IPS-18c (cell line): ENCODE data around the gene TP53RK.
A peak's percentile ranks its signal among the peaks of the same experiment; 100 is the strongest.

ENCODE experiments used
- H3K4me3 ChIP-seq: 2 replicates; pipeline ENCODE4 v1.7.0; 2013; ENCODE audit warnings: low read depth, mild to moderate bottlenecking, low read length, moderate library complexity; ENCODE audit not compliant: insufficient read depth
- H3K9me3 ChIP-seq: one replicate; pipeline ENCODE4 v1.6.1; 2013; ENCODE audit warnings: mild to moderate bottlenecking, low read length, moderate library complexity; ENCODE audit not compliant: control insufficient read depth, insufficient read depth

The TP53RK gene

DNA sequence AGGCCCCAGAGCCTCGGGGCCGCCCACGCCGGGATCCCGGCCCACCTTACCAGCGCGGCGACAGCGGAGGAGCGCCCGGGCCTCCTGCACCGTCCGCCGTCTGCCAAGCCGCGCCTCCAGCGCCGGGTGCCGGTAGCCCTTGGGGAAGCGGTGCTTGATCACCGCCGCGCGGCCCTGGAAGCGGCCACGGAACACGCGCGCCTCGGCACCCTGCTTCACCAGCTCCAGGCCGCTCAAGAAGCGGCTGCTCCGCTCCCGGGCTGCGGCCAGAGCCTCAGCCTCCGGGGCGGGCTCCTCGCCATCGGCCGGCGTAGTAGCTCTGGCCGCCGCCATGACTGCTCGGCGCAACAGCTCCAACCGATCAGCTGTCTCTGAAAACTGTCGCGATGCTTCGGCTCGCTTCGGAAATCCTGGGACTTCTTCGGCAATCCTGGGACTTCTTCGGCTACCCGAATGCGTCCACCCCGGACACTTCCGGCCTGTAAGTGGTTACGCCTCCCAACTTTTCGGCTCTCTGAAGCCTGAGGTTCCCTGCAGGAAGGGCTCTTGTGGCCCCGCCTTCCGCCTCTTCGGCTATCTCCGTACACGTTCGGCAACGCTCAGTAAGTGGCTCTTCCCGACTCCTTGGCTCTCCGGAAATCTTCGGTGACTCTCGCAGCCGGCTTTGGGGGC lies at the start of gene TP53RK:
TP53RK (minus strand) TSS at position 363 of the 672 bp plus-strand sequence; CDS start at position 333, 30 bp downstream.
- H3K9me3 ChIP-seq, result no peaks in the 10 kb centered on the region

DNA sequence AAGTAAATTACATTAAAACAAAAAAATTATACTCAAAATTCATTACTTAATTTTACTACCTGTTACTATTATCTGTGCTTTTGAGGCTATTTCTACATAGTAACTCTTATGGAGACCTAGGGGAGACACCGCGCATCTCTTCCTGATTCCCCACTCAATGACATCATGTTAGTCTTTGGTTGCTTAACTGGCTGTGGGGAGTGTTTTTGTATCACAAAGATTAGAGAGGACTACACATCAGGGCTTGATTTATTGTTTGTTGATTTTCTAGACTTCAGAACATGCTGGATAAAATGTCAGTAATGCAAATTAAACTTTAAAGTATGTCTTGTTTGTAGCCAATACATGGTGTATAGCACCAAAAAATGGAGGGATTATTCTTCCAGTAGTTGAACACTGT lies 46.2 kb upstream of the TP53RK start:
- Histone ChIP-seq H3K9me3 (no peaks in the 10 kb centered on the region), H3K4me3 (no peak overlapping the region)

More for the DNA sequence above, at the start of gene TP53RK:
- peak within 1 kb of the TSS; percentile 76 for H3K4me3 ChIP-seq

- Histone ChIP-seq H3K4me3 (no peak overlapping the region), H3K9me3 (no peaks in the 10 kb centered on the region)
These were observed 42.5 kb upstream of the TP53RK start for GRCh38 chr20:46731770-46732169.

DNA sequence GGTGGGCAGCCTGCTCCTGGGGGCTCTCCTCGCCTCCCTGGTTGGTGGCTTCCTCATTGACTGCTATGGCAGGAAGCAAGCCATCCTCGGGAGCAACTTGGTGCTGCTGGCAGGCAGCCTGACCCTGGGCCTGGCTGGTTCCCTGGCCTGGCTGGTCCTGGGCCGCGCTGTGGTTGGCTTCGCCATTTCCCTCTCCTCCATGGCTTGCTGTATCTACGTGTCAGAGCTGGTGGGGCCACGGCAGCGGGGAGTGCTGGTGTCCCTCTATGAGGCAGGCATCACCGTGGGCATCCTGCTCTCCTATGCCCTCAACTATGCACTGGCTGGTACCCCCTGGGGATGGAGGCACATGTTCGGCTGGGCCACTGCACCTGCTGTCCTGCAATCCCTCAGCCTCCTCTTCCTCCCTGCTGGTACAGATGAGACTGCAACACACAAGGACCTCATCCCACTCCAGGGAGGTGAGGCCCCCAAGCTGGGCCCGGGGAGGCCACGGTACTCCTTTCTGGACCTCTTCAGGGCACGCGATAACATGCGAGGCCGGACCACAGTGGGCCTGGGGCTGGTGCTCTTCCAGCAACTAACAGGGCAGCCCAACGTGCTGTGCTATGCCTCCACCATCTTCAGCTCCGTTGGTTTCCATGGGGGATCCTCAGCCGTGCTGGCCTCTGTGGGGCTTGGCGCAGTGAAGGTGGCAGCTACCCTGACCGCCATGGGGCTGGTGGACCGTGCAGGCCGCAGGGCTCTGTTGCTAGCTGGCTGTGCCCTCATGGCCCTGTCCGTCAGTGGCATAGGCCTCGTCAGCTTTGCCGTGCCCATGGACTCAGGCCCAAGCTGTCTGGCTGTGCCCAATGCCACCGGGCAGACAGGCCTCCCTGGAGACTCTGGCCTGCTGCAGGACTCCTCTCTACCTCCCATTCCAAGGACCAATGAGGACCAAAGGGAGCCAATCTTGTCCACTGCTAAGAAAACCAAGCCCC lies 36.2 kb upstream of the TP53RK start:
- no peak overlapping the region for H3K4me3 ChIP-seq
- H3K9me3 ChIP-seq, result peaks cover 5% of the 10 kb centered on the region

- Histone ChIP-seq H3K4me3 (no peak overlapping the region), H3K9me3 (peaks cover 5% of the 10 kb centered on the region)
These were observed 35.2 kb upstream of the TP53RK start for GRCh38 chr20:46724343-46724959.

DNA sequence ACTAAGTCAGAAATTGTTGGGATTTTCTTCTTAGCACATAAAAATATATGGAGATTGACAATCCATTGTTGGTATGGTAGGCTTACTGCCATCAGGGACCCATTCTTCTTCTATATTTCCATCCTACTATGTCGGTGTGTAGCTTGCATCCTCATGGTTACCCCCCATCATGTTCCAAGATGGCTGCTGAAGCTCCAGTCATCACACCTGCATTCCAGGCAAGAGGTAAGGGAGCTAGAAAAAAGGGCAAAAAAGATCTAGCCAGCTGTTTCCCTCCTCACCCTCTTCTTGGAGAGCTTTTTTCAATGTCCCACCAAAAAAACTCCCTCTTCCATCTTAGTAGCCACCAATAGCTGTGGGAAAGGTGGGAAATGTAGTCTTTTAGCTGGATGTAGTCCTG lies 33.8 kb upstream of the TP53RK start:
- Histone ChIP-seq H3K4me3 (no peak overlapping the region), H3K9me3 (peaks cover 5% of the 10 kb centered on the region)

DNA sequence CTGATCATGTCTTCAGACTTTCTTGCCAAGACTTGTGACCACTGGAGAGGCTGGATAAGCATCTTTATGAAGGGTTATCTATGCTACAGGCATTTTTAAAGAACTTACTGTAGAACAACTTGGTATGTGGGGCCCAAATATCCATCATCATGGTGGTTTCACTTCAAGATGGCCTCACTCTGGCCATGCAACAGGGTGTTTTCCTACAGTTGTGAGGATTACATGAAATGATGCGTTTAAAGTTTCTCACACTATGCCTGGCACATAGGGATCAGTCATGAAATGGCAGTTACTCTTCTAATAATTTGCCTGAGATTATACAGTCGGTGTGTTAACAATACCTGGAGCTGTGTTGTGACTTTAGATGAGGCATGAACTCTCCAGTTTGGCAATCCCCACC lies 33.2 kb upstream of the TP53RK start:
- Histone ChIP-seq H3K9me3 (peaks cover 5% of the 10 kb centered on the region), H3K4me3 (no peak overlapping the region)

- peaks cover 5% of the 10 kb centered on the region for H3K9me3 ChIP-seq
- H3K4me3 ChIP-seq, result no peak overlapping the region
These were observed 32.2 kb upstream of the TP53RK start for GRCh38 chr20:46721476-46721875.

DNA sequence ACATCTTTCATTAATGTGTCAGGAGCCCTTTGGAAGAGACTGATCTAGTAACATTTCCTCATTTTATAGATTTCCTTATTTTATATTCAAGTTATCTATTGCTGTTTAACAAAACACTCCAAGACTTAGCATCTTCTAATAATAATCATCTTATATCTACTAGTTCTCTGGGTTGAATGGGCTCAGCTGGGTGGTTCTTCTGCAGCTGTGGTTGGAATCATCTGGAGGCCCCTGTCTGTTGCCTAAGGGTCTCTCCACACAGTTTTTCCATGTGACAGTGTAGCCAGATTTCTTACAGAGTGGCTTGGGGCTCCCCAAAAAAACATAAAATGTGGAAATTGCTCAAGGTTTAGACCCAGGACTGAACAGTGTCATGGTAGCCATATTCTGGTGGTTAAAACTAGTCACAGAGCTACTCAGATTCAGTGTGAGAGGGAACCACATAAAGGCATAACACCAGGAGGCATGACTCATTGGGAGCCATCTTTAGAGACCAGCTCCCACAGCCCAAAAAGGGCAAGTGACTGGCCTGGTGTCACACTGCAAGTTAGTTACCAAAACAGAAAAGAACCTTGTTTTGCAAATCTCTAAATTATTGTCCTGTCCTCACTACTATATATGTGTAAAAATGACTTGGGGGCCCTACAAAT lies 31.7 kb upstream of the TP53RK start:
- Histone ChIP-seq H3K4me3 (no peak overlapping the region), H3K9me3 (peaks cover 5% of the 10 kb centered on the region)

DNA sequence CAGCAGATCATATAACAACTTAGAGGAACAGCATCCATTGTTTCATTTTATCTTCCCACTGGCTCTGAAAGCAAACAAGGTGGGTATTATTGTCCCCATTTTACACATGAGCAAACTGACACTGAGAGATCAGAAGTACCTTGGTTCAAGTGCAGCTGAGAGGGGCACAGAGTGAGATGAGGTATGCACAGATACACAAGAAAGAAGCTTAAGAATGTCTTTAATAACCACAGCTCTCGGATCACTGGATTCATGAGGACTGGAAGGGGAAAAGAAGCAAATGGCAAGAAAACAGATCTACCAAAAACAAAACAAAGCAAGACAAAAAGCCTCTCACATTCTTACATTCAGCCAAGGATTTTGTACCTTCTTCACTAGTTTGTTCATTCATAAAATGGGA lies 30.8 kb upstream of the TP53RK start:
- Histone ChIP-seq H3K9me3 (peaks cover 5% of the 10 kb centered on the region), H3K4me3 (no peak overlapping the region)

GRCh38 chr20:46717818-46718541 lies 28.7 kb upstream of the TP53RK start:
- peaks cover 5% of the 10 kb centered on the region for H3K9me3 ChIP-seq
- H3K4me3 ChIP-seq, result no peak overlapping the region

DNA sequence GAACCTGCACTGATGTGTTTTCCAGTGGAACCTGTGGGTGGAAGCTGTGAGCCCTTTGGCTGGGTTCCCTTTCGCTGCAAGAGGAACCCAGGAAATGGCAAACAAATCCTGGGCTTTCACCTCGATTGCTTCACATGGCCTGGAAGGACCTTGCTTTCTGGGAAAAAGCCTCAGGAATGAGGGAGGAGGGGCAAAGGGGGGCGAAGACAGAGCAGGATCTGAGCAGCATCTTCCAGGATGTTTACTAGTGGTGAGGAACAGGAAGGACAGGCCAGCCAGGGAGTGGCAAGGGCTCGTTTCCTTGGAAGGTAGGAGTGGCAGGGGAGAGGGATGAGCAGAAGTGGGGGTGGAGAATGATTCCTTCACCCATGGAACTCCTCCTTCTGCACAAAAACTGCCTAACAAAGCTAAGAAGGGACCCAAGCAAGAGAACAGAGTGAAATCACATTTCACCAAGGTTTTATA lies 26.1 kb upstream of the TP53RK start:
- H3K4me3 ChIP-seq, result no peak overlapping the region
- H3K9me3 ChIP-seq, result no peaks in the 10 kb centered on the region

GRCh38 chr20:46713957-46714834 lies 25.0 kb upstream of the TP53RK start:
- H3K9me3 ChIP-seq, result no peaks in the 10 kb centered on the region
- H3K4me3 ChIP-seq, result no peak overlapping the region

DNA sequence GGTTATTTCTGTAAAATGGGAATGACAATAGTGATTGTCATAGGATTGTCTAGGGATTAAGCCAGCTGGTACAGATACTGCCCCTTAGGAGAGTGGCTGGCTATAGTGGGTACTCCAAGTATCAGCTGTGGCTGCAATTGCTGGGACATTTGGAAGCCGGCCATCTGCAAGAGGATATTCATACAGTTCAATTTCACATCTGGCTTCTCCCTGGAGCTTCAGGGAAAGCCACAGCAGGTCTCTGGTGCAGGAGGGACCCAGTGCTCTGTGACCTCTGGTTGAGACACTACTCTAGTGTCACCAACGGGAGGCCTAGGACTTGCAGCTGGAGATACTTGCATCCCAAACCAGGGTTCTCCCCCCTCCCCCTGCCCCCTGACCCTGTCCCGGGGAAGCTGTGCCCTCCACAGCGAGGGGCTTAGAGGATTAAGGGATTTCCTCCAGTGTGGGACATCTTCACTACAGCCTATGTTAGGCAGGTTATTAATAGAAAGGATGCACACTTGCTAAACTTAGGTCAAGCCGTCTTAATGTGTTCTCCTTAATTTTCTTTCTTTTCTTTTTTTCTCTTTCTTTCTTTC lies 22.9 kb upstream of the TP53RK start:
- Histone ChIP-seq H3K9me3 (no peaks in the 10 kb centered on the region), H3K4me3 (no peak overlapping the region)

DNA sequence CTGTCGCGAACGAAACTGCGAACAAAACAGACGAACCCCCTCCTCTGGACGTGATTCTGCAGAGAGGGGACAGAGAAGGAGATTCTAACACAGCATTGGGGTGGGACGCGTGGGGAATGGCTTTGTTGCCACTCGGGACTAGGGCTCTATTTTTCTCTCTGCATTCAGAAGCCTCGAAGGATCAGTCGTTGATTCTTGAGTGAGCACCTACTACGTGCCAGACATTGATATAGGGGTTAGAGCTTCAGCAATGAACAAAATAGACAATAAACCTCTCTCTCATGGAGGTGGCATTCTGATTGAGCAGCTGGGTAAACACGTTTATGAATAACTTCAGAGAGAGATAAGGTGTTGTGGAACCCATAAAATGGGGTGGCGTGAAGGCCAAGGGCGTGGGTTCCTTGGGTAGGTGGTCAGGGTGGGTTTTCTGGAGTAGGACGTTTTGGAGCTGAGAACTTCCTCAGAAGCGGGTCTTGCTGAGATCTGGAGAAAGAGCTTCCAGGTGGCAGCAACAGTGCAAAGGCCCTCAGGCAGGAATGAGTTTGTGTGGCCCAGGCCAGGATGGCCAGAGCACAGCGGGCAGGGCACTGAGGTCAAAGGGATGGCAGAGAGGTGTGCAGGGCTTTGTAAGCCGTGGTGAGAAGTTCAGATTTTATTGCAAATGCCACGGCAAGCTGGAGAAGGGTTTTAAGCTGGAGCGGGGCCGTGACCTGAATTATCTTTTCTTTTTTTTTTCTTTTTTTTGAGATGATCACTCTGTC lies 21.1 kb upstream of the TP53RK start:
- H3K9me3 ChIP-seq, result no peaks in the 10 kb centered on the region
- peak overlapping the region; percentile 62 for H3K4me3 ChIP-seq
